ENCODE data around the gene AAMP.
A peak's percentile ranks its signal among the peaks of the same experiment; 100 is the strongest.

AAMP gene

GRCh38 chr2:218293715-218294429 is 23.9 kb upstream of the AAMP start:
- DNase-seq (ENCODE audit: low read depth): no peak

- peak; percentile 51 for DNase-seq (ENCODE audit: low read depth)
Observed at GRCh38 chr2:218292048-218293014, 22.4 kb upstream of the AAMP start, which contains the start of gene TMBIM1. TMBIM1 (minus strand) TSS chr2:218292503; CDS start chr2:218282141, 10,362 bp downstream.

- DNase-seq (ENCODE audit: low read depth): no peak
Observed at GRCh38 chr2:218291318-218292047, 21.5 kb upstream of the AAMP start.

GRCh38 chr2:218290316-218291261 is 20.7 kb upstream of the AAMP start:
- DNase-seq (ENCODE audit: low read depth): no peak

GRCh38 chr2:218289639-218290315 is 19.8 kb upstream of the AAMP start:
- no peak for DNase-seq (ENCODE audit: low read depth)

- peak; percentile 65 for DNase-seq (ENCODE audit: low read depth)
Observed at GRCh38 chr2:218286570-218287459, 16.9 kb upstream of the AAMP start.

GRCh38 chr2:218285604-218286003 is 15.7 kb upstream of the AAMP start:
- DNase-seq (ENCODE audit: low read depth): no peak

- DNase-seq (ENCODE audit: low read depth): no peak
Observed at GRCh38 chr2:218284106-218284811, 14.3 kb upstream of the AAMP start.

- DNase-seq (ENCODE audit: low read depth): no peak
Observed at GRCh38 chr2:218282173-218282991, 12.4 kb upstream of the AAMP start.

GRCh38 chr2:218281449-218281848 is 11.5 kb upstream of the AAMP start:
- DNase-seq (ENCODE audit: low read depth): no peak

- no peak for DNase-seq (ENCODE audit: low read depth)
Observed at GRCh38 chr2:218280260-218280870, 10.4 kb upstream of the AAMP start.

GRCh38 chr2:218278531-218279360 is 8.8 kb upstream of the AAMP start:
- no peak for DNase-seq (ENCODE audit: low read depth)

GRCh38 chr2:218277921-218278320 is 8.0 kb upstream of the AAMP start:
- DNase-seq (ENCODE audit: low read depth): no peak

- DNase-seq (ENCODE audit: low read depth): no peak
Observed at GRCh38 chr2:218276986-218277755, 7.2 kb upstream of the AAMP start.

GRCh38 chr2:218275371-218276072 is 5.6 kb upstream of the AAMP start:
- no peak for DNase-seq (ENCODE audit: low read depth)

Data from stimulated activated CD8-positive, alpha-beta memory T cell treated with anti-CD3 and anti-CD28 coated beads, Interleukin-15, amount 100 ng/mL, for 1 hour (primary cell).